CD4-positive, alpha-beta memory T cell (primary cell): ENCODE data around the gene PSMC1. TPM values are rescaled to one million over a fixed set of nuclear protein-coding genes. Genes with fewer than 3 reads are reported as not detected.
A peak's percentile ranks its signal among the peaks of the same experiment; 100 is the strongest.

ENCODE experiments used
- CTCF ChIA-PET: fragments of 350-600 bp; sonication (Branson Sonifier 250); formaldehyde crosslinking; loops from one replicate; lab custom pipeline; 2021; ENCODE audit warnings: inconsistent platforms; ENCODE audit not compliant: partially characterized antibody; lab: Charles Lee
- POLR2A ChIA-PET: fragments of 350-600 bp; sonication (Branson Sonifier 250); formaldehyde crosslinking; loops from one replicate; lab custom pipeline; 2021; ENCODE audit not compliant: partially characterized antibody; lab: Charles Lee
- DNase-seq, 5 donors: peaks; one replicate each; pipeline versions ENCODE4 v3.0.0 to v3.0.0-alpha.2; 2020 to 2022; ENCODE audit warnings: mixed read lengths in 1 of 5
- H3K27ac ChIP-seq: one replicate; pipeline ENCODE4 v1.7.0; 2013; ENCODE audit warnings: low read depth, low read length
- H3K27me3 ChIP-seq: 2 replicates; pipeline ENCODE4 v1.7.0; 2013; ENCODE audit warnings: mild to moderate bottlenecking, low read length, moderate library complexity; ENCODE audit not compliant: insufficient read depth
- H3K36me3 ChIP-seq: 2 replicates; pipeline ENCODE4 v1.7.0; 2013; ENCODE audit warnings: mild to moderate bottlenecking, low read length, moderate library complexity; ENCODE audit not compliant: insufficient read depth
- H3K4me1 ChIP-seq: 2 replicates; pipeline ENCODE4 v1.7.0; 2013; ENCODE audit warnings: mild to moderate bottlenecking, low read length, moderate library complexity; ENCODE audit not compliant: insufficient read depth
- H3K4me3 ChIP-seq, 2 donors: one replicate each; pipeline ENCODE4 v1.7.0; 2013; ENCODE audit warnings: low read length in 2 of 2, mild to moderate bottlenecking in 1 of 2
- H3K9me3 ChIP-seq, 2 donors: one replicate each; pipeline ENCODE4 v1.7.0; 2013; ENCODE audit warnings: low read length in 2 of 2, control low read depth in 1 of 2; ENCODE audit not compliant: control insufficient read depth in 1 of 2
- H3K27ac Mint-ChIP-seq, 7 donors: one replicate each; pipeline ENCODE4 v1.8.0; 2020 to 2021; ENCODE audit warnings: mixed read lengths in 7 of 7, mild to moderate bottlenecking in 6 of 7, inconsistent platforms in 3 of 7, moderate library complexity in 3 of 7
- H3K27me3 Mint-ChIP-seq, 2 donors: one replicate each; pipeline ENCODE4 v1.8.0; 2020 to 2021; ENCODE audit warnings: mixed read lengths in 2 of 2
- H3K36me3 Mint-ChIP-seq, 2 donors: one replicate each; pipeline ENCODE4 v1.8.0; 2020 to 2021; ENCODE audit warnings: mixed read lengths in 2 of 2, inconsistent platforms in 1 of 2, mild to moderate bottlenecking in 1 of 2
- H3K4me1 Mint-ChIP-seq, 4 donors: one replicate each; pipeline ENCODE4 v1.8.0; 2020 to 2021; ENCODE audit warnings: mixed read lengths in 4 of 4, mild to moderate bottlenecking in 1 of 4
- H3K4me3 Mint-ChIP-seq, 8 donors: one replicate each; pipeline ENCODE4 v1.8.0; 2020 to 2021; ENCODE audit warnings: mixed read lengths in 8 of 8, mild to moderate bottlenecking in 7 of 8, moderate library complexity in 6 of 8, inconsistent platforms in 3 of 8
- H3K9me3 Mint-ChIP-seq, 8 donors: one replicate each; pipeline ENCODE4 v1.8.0; 2020 to 2021; ENCODE audit warnings: mixed read lengths in 8 of 8, mild to moderate bottlenecking in 5 of 8, inconsistent platforms in 3 of 8, moderate library complexity in 1 of 8
- intact Hi-C: fragments of 100-400 bp; cut with micrococcal nuclease; formaldehyde crosslinking; loops from one replicate; pipeline ENCODE4 v1.15.1; 2023
- polyA plus RNA-seq, 2 donors: library from polyadenylated mRNA; unstranded; fragments of 300-500 nt; fragmentation: Illumina TruSeq; gene quantifications; one replicate each; pipeline ENCODE4 v1.2.3, GENCODE V29; 2021
- total RNA-seq, 2 experiments: library from RNA; stranded (reverse); gene quantifications; one replicate each; pipeline ENCODE4 v1.2.3, GENCODE V29; 2021

The PSMC1 gene
- total and polyA plus RNA-seq, 4 experiments from 2014 or later: 42.1 to 175 (median 77.8) TPM

DNA sequence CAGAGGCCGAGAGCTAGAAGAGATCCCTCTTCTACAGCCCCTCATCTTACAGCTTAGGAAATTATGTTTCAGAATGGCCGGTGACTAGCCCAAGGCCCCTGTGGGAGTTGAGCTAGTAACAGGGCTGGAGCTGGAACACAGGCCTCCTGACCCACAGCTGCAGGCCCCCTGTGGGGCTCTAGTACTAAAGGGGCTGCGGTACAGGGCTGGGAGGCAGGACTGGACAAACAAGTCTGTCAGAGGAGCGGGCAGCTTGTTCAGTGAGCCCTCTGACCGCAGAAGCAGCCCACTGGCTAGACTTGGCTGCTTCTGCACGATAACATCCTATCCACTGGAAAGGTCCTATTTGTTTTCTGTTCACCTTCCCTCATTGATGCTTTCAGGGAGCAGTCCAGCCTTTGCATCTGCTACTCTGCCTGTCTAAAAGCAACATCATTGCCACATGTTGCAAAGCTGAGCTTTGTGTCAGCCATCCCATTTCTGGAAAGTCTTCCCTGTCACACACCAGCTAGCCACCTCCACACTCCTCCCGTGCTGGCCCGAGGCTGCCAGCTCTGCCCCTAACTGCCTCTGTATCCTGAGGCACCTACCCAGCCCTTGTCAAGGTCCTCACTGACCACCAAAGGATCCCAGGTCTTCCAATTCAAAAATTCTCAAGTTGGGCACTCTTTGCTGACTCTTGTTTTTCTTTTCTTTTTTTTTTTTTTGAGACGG, 10.2 kb downstream of the PSMC1 start:
- intact Hi-C loops: no loop called here
- peaks cover 0 to 9% (median 5%) of the 10 kb centered on the region in 4 donors for H3K4me1 Mint-ChIP-seq
- DNase-seq: no peak
- H3K9me3 Mint-ChIP-seq: no peaks in the 10 kb centered on the region
- H3K4me3 ChIP-seq: no peak overlapping the region
- POLR2A ChIA-PET: interaction anchor here (1.1 to 1.3 kb wide), 3 partner anchors 9 to 116 kb away, joined by 3 to 4 read pairs (median 4); partner anchors contain the start of gene PSMC1
- peaks cover 44 to 89% of the 10 kb centered on the region in 2 donors for H3K36me3 Mint-ChIP-seq
- no peaks in the 10 kb centered on the region for H3K9me3 ChIP-seq
- H3K27ac ChIP-seq: no peak overlapping the region
- H3K4me3 Mint-ChIP-seq: no peak overlapping the region
- no peaks in the 10 kb centered on the region for H3K4me1 ChIP-seq
- CTCF ChIA-PET: interaction anchor here (1.2 kb wide), 1 partner anchor 9 kb away, joined by 3 read pairs; no protein-coding TSS in a partner anchor
- peak overlapping the region in 2 of 7 donors; percentile 23 to 49 for H3K27ac Mint-ChIP-seq
- H3K27me3 Mint-ChIP-seq: no peaks in the 10 kb centered on the region
- no peaks in the 10 kb centered on the region for H3K27me3 ChIP-seq
- peaks cover 73% of the 10 kb centered on the region for H3K36me3 ChIP-seq

GRCh38 chr14:90268420-90268819, 12.1 kb downstream of the PSMC1 start:
- Mint-ChIP-seq H3K36me3 (peaks cover 51 to 88% of the 10 kb centered on the region in 2 donors), H3K27ac (peak overlapping the region in 2 of 7 donors; percentile 30 to 41), H3K4me3 (no peak overlapping the region), H3K4me1 (peaks cover 0 to 9% (median 5%) of the 10 kb centered on the region in 4 donors), H3K9me3 (no peaks in the 10 kb centered on the region), H3K27me3 (no peaks in the 10 kb centered on the region)
- H3K36me3 ChIP-seq: peaks cover 76% of the 10 kb centered on the region
- intact Hi-C loops: no loop called here
- no peaks in the 10 kb centered on the region for H3K4me1 ChIP-seq
- H3K27ac ChIP-seq: no peak overlapping the region
- no peaks in the 10 kb centered on the region for H3K9me3 ChIP-seq
- POLR2A ChIA-PET: no interaction called here
- DNase-seq: no peak
- CTCF ChIA-PET: no interaction called here
- H3K27me3 ChIP-seq: no peaks in the 10 kb centered on the region
- H3K4me3 ChIP-seq: no peak overlapping the region

DNA sequence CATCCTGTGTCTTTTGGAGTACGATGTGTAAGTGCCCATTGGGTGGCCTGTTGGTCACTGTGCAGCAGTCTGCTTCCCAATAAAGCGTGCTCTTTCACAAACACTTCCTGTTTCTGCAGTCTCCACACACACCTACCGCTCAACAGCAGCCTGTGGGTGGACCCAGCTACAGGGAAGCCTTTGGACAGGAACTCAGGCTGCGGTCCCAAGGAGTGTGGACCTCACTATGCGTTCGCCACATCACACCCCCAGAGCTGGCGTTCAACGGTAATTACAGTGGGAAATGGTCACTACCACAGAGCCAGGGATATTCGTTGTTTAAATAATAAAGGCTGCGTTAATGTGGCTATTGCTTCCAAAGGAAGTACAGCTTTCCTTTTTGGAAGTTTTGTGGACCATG, 16.2 kb downstream of the PSMC1 start:
- H3K36me3 ChIP-seq: peaks cover 47% of the 10 kb centered on the region

GRCh38 chr14:90273532-90273931, 17.2 kb downstream of the PSMC1 start:
- Histone ChIP-seq H3K4me1 (peaks cover 11% of the 10 kb centered on the region), H3K27ac (no peak overlapping the region), H3K36me3 (peaks cover 42% of the 10 kb centered on the region), H3K4me3 (no peak overlapping the region), H3K27me3 (no peaks in the 10 kb centered on the region), H3K9me3 (no peaks in the 10 kb centered on the region)
- CTCF ChIA-PET: no interaction called here
- H3K36me3 Mint-ChIP-seq: peaks cover 40 to 77% of the 10 kb centered on the region in 2 donors
- H3K4me3 Mint-ChIP-seq: no peak overlapping the region
- H3K27me3 Mint-ChIP-seq: no peaks in the 10 kb centered on the region
- peaks cover 0 to 1% (median 0%) of the 10 kb centered on the region in 8 donors for H3K9me3 Mint-ChIP-seq
- POLR2A ChIA-PET: no interaction called here
- peak overlapping the region in 1 of 7 donors; percentile 9 for H3K27ac Mint-ChIP-seq
- intact Hi-C loops: no loop called here
- peaks cover 9 to 17% (median 12%) of the 10 kb centered on the region in 4 donors for H3K4me1 Mint-ChIP-seq
- no peak for DNase-seq

More for the DNA sequence above, 16.2 kb downstream of the PSMC1 start:
- H3K9me3 ChIP-seq: no peaks in the 10 kb centered on the region
- no peaks in the 10 kb centered on the region for H3K27me3 ChIP-seq
- H3K36me3 Mint-ChIP-seq: peaks cover 42 to 77% of the 10 kb centered on the region in 2 donors
- peaks cover 11% of the 10 kb centered on the region for H3K4me1 ChIP-seq
- intact Hi-C loops: no loop called here
- no peaks in the 10 kb centered on the region for H3K27me3 Mint-ChIP-seq
- H3K27ac Mint-ChIP-seq: no peak overlapping the region
- ChIA-PET POLR2A (no interaction called here), CTCF (no interaction called here)
- DNase-seq: no peak
- H3K4me3 Mint-ChIP-seq: no peak overlapping the region
- H3K9me3 Mint-ChIP-seq: peaks cover 0 to 1% (median 0%) of the 10 kb centered on the region in 8 donors
- no peak overlapping the region for H3K4me3 ChIP-seq
- H3K27ac ChIP-seq: no peak overlapping the region
- H3K4me1 Mint-ChIP-seq: peaks cover 9 to 17% (median 12%) of the 10 kb centered on the region in 4 donors

- no peak overlapping the region for H3K4me3 ChIP-seq
- peaks cover 11% of the 10 kb centered on the region for H3K4me1 ChIP-seq
- Mint-ChIP-seq H3K27ac (peak overlapping the region in 5 of 7 donors; percentile 29 to 82 (median 53)), H3K4me3 (peak overlapping the region in 1 of 8 donors; percentile 3), H3K36me3 (peaks cover 35 to 72% of the 10 kb centered on the region in 2 donors), H3K9me3 (peaks cover 0 to 1% (median 0%) of the 10 kb centered on the region in 8 donors), H3K27me3 (no peaks in the 10 kb centered on the region), H3K4me1 (peaks cover 9 to 17% (median 12%) of the 10 kb centered on the region in 4 donors)
- H3K27me3 ChIP-seq: no peaks in the 10 kb centered on the region
- ChIA-PET POLR2A (no interaction called here), CTCF (no interaction called here)
- no peak overlapping the region for H3K27ac ChIP-seq
- H3K36me3 ChIP-seq: peaks cover 39% of the 10 kb centered on the region
- intact Hi-C loops: no loop called here
- DNase-seq: no peak
- H3K9me3 ChIP-seq: no peaks in the 10 kb centered on the region
These were observed 17.7 kb downstream of the PSMC1 start for GRCh38 chr14:90274019-90274418.

- peak overlapping the region in 1 of 8 donors; percentile 40 for H3K4me3 Mint-ChIP-seq
- CTCF ChIA-PET: interaction anchor here (1.4 kb wide), 1 partner anchor 9 kb away, joined by 3 read pairs; no protein-coding TSS in a partner anchor
- intact Hi-C loops: no loop called here
- Histone ChIP-seq H3K4me3 (no peak overlapping the region), H3K9me3 (no peaks in the 10 kb centered on the region), H3K4me1 (peaks cover 11% of the 10 kb centered on the region), H3K36me3 (peaks cover 30% of the 10 kb centered on the region), H3K27ac (peak overlapping the region; percentile 30), H3K27me3 (no peaks in the 10 kb centered on the region)
- peaks cover 26 to 69% of the 10 kb centered on the region in 2 donors for H3K36me3 Mint-ChIP-seq
- H3K27ac Mint-ChIP-seq: peak overlapping the region; percentile 53 to 91 (median 82)
- peaks cover 9 to 17% (median 12%) of the 10 kb centered on the region in 4 donors for H3K4me1 Mint-ChIP-seq
- DNase-seq: no peak
- H3K9me3 Mint-ChIP-seq: peaks cover 0 to 1% (median 0%) of the 10 kb centered on the region in 8 donors
- H3K27me3 Mint-ChIP-seq: no peaks in the 10 kb centered on the region
- POLR2A ChIA-PET: no interaction called here
These were observed 18.6 kb downstream of the PSMC1 start for GRCh38 chr14:90274808-90275457.

GRCh38 chr14:90275458-90275814, 19.1 kb downstream of the PSMC1 start:
- Histone ChIP-seq H3K4me3 (no peak overlapping the region), H3K27me3 (no peaks in the 10 kb centered on the region), H3K9me3 (no peaks in the 10 kb centered on the region), H3K27ac (peak overlapping the region; percentile 30), H3K4me1 (peaks cover 11% of the 10 kb centered on the region), H3K36me3 (peaks cover 25% of the 10 kb centered on the region)
- peaks cover 0 to 1% (median 0%) of the 10 kb centered on the region in 8 donors for H3K9me3 Mint-ChIP-seq
- ChIA-PET CTCF (interaction anchor here (1.4 kb wide), 1 partner anchor 9 kb away, joined by 3 read pairs; no protein-coding TSS in a partner anchor), POLR2A (no interaction called here)
- no peak overlapping the region for H3K4me3 Mint-ChIP-seq
- no peaks in the 10 kb centered on the region for H3K27me3 Mint-ChIP-seq
- H3K36me3 Mint-ChIP-seq: peaks cover 21 to 69% of the 10 kb centered on the region in 2 donors
- DNase-seq: no peak
- intact Hi-C loops: no loop called here
- peaks cover 9 to 17% (median 12%) of the 10 kb centered on the region in 4 donors for H3K4me1 Mint-ChIP-seq
- peak overlapping the region in 6 of 7 donors; percentile 71 to 91 (median 82) for H3K27ac Mint-ChIP-seq
